ENCODE data around the gene CTSZ. TPM values are rescaled to one million over a fixed set of nuclear protein-coding genes. Genes with fewer than 3 reads are reported as not detected.
"Not testable (repeated sequence)": the region's sequence is repeated elsewhere in the genome, so short reads cannot be mapped to it uniquely, and the experiment has no call there.

The CTSZ gene
- total RNA-seq, 4 donors from 2014 or later, result 61.9 to 246 (median 226) TPM

- DNase-seq, result no peak
- H3K27me3 ChIP-seq, result no peaks in the 10 kb centered on the region
- H3K4me1 ChIP-seq, result peaks cover 0 to 2% (median 0%) of the 10 kb centered on the region in 4 donors
- no peak for TF ChIP-seq POLR2A (IDR thresholded peaks at IDR 0.05)
- no peak for TF ChIP-seq CTCF (IDR thresholded peaks at IDR 0.05)
- no peak for TF ChIP-seq EP300 (IDR thresholded peaks at IDR 0.05; ENCODE audit: low read depth)
- no peak for TF ChIP-seq POLR2AphosphoS5 (IDR thresholded peaks at IDR 0.05)
- no peaks in the 10 kb centered on the region for H3K36me3 ChIP-seq
- WGBS, 2 donors (ENCODE audit: low coverage in 1 of 2), result 92% methylated on average over 16 of the region's 16 CpGs; no CpG with 5 or more reads in 1 of the 2 donors
- in situ Hi-C loops (cut with MboI; ENCODE audit: low pct_ligation_motif_present in 1 of 4, low pct_unique_long_range_greater_than_20kb in 1 of 4, low sequenced_read_pairs in 3 of 4) (no loop called here), intact Hi-C loops (cut with DNase I; ENCODE audit: low total_unique reads) (no loop called here)
- no peaks in the 10 kb centered on the region for H3K9me3 ChIP-seq
- H3K4me3 ChIP-seq, result no peak overlapping the region
- no peak overlapping the region for H3K27ac ChIP-seq
These were observed 8.4 kb upstream of the CTSZ start for GRCh38 chr20:59015411-59015810.

- 91% methylated on average over 17 of the region's 17 CpGs; no CpG with 5 or more reads in 1 of the 2 donors for WGBS, 2 donors (ENCODE audit: low coverage in 1 of 2)
These were observed 7.8 kb upstream of the CTSZ start for GRCh38 chr20:59014680-59015389.

GRCh38 chr20:59013959-59014608, 7.0 kb upstream of the CTSZ start:
- in situ Hi-C loops (cut with MboI; ENCODE audit: low pct_ligation_motif_present in 1 of 4, low pct_unique_long_range_greater_than_20kb in 1 of 4, low sequenced_read_pairs in 3 of 4) (no loop called here), intact Hi-C loops (cut with DNase I; ENCODE audit: low total_unique reads) (no loop called here)
- Histone ChIP-seq H3K27me3 (no peaks in the 10 kb centered on the region), H3K36me3 (no peaks in the 10 kb centered on the region), H3K27ac (no peak overlapping the region), H3K9me3 (no peaks in the 10 kb centered on the region), H3K4me1 (peaks cover 0 to 5% (median 0%) of the 10 kb centered on the region in 4 donors), H3K4me3 (no peak overlapping the region)
- WGBS, 2 donors (ENCODE audit: low coverage in 1 of 2), result 80 to 100% methylated on average over 3 to 13 of the region's 13 CpGs
- TF ChIP-seq EP300 (IDR thresholded peaks at IDR 0.05; ENCODE audit: low read depth), result no peak
- TF ChIP-seq POLR2AphosphoS5 (IDR thresholded peaks at IDR 0.05), result no peak
- TF ChIP-seq POLR2A (IDR thresholded peaks at IDR 0.05), result no peak
- no peak for TF ChIP-seq CTCF (IDR thresholded peaks at IDR 0.05)
- DNase-seq, result no peak

More at GRCh38 chr20:59014680-59015389, 7.8 kb upstream of the CTSZ start:
- no peak overlapping the region for H3K4me3 ChIP-seq
- no peaks in the 10 kb centered on the region for H3K9me3 ChIP-seq
- H3K36me3 ChIP-seq, result no peaks in the 10 kb centered on the region
- intact Hi-C loops (cut with DNase I; ENCODE audit: low total_unique reads), result no loop called here
- no peak overlapping the region for H3K27ac ChIP-seq
- no peaks in the 10 kb centered on the region for H3K27me3 ChIP-seq
- in situ Hi-C loops (cut with MboI; ENCODE audit: low pct_ligation_motif_present in 1 of 4, low pct_unique_long_range_greater_than_20kb in 1 of 4, low sequenced_read_pairs in 3 of 4), result no loop called here
- TF ChIP-seq POLR2AphosphoS5 (IDR thresholded peaks at IDR 0.05) (no peak), CTCF (IDR thresholded peaks at IDR 0.05) (no peak), EP300 (IDR thresholded peaks at IDR 0.05; ENCODE audit: low read depth) (no peak), POLR2A (IDR thresholded peaks at IDR 0.05) (no peak)
- peaks cover 0 to 5% (median 0%) of the 10 kb centered on the region in 4 donors for H3K4me1 ChIP-seq
- DNase-seq, result no peak

- intact Hi-C loops (cut with DNase I; ENCODE audit: low total_unique reads), result no loop called here
- Histone ChIP-seq H3K9me3 (no peaks in the 10 kb centered on the region), H3K27ac (no peak overlapping the region), H3K27me3 (no peaks in the 10 kb centered on the region), H3K4me1 (peaks cover 0 to 5% (median 0%) of the 10 kb centered on the region in 4 donors), H3K4me3 (no peak overlapping the region), H3K36me3 (no peaks in the 10 kb centered on the region)
- no peak for DNase-seq
- no peak for TF ChIP-seq POLR2AphosphoS5 (IDR thresholded peaks at IDR 0.05)
- TF ChIP-seq CTCF (IDR thresholded peaks at IDR 0.05), result no peak
- TF ChIP-seq EP300 (IDR thresholded peaks at IDR 0.05; ENCODE audit: low read depth), result no peak
- TF ChIP-seq POLR2A (IDR thresholded peaks at IDR 0.05), result no peak
- in situ Hi-C loops (cut with MboI; ENCODE audit: low pct_ligation_motif_present in 1 of 4, low pct_unique_long_range_greater_than_20kb in 1 of 4, low sequenced_read_pairs in 3 of 4), result no loop called here
- WGBS, 2 donors (ENCODE audit: low coverage in 1 of 2), result 87 to 95% methylated on average over 5 to 17 of the region's 17 CpGs
These were observed 6.2 kb upstream of the CTSZ start for GRCh38 chr20:59013031-59013951.

- H3K4me1 ChIP-seq, result peaks cover 4 to 14% (median 9%) of the 10 kb centered on the region in 4 donors
- DNase-seq; H3K4me3 ChIP-seq; in situ Hi-C loops (cut with MboI; ENCODE audit: low pct_ligation_motif_present in 1 of 4, low pct_unique_long_range_greater_than_20kb in 1 of 4, low sequenced_read_pairs in 3 of 4); H3K36me3 ChIP-seq; H3K27me3 ChIP-seq; H3K9me3 ChIP-seq; H3K27ac ChIP-seq; intact Hi-C loops (cut with DNase I; ENCODE audit: low total_unique reads): not testable (repeated sequence)
- 90 to 100% methylated on average over 2 to 3 of the region's 3 CpGs for WGBS, 2 donors (ENCODE audit: low coverage in 1 of 2)
These were observed 4.8 kb upstream of the CTSZ start for GRCh38 chr20:59011874-59012157.

All from transverse colon (tissue), 4 donors.